SHP77 treated with DMSO at 0.1 percent for 48 hours (cell line): ENCODE results near the gene SELENOM.
A peak's percentile ranks its signal among the peaks of the same experiment; 100 is the strongest.

Experiments
- DNase-seq: peaks from one replicate; lab custom pipeline; 2025; lab: John Stamatoyannopoulos, UW

The SELENOM gene

GRCh38 chr22:31091106-31091975 is 16.0 kb downstream of the SELENOM start:
- DNase-seq, result no peak

- DNase-seq, result no peak
Measured at GRCh38 chr22:31090217-31091085, 16.9 kb downstream of the SELENOM start.

GRCh38 chr22:31089160-31090100 is 17.9 kb downstream of the SELENOM start:
- DNase-seq, result no peak

GRCh38 chr22:31088233-31088986 is 19.0 kb downstream of the SELENOM start:
- DNase-seq, result no peak

- DNase-seq, result no peak
Measured at GRCh38 chr22:31087744-31088215, 19.6 kb downstream of the SELENOM start.

- DNase-seq, result no peak
Measured at GRCh38 chr22:31086703-31087330, 20.6 kb downstream of the SELENOM start.

GRCh38 chr22:31085928-31086327 is 21.4 kb downstream of the SELENOM start:
- DNase-seq, result no peak

GRCh38 chr22:31085493-31085824 is 21.9 kb downstream of the SELENOM start:
- DNase-seq, result no peak

GRCh38 chr22:31084811-31085492 is 22.4 kb downstream of the SELENOM start:
- DNase-seq, result no peak

GRCh38 chr22:31083923-31084810 is 23.2 kb downstream of the SELENOM start:
- no peak for DNase-seq

GRCh38 chr22:31083377-31083768 is 24.0 kb downstream of the SELENOM start:
- peak; percentile 51 for DNase-seq

- no peak for DNase-seq
Measured at GRCh38 chr22:31082606-31083376, 24.6 kb downstream of the SELENOM start.

- no peak for DNase-seq
Measured at GRCh38 chr22:31081963-31082605, 25.3 kb downstream of the SELENOM start.

- DNase-seq, result peak; percentile 55
Measured at GRCh38 chr22:31080848-31081649, 26.3 kb downstream of the SELENOM start, which contains the start of gene SMTN. TSS of gene SMTN (plus strand) at chr22:31081318. CDS start at chr22:31083259, 1,941 bp downstream.

GRCh38 chr22:31080164-31080847 is 27.1 kb downstream of the SELENOM start:
- no peak for DNase-seq

GRCh38 chr22:31079095-31079642 is 28.2 kb downstream of the SELENOM start:
- DNase-seq, result no peak
